ENCODE data around the gene TRMO.
"Not testable (repeated sequence)": the region's sequence is repeated elsewhere in the genome, so short reads cannot be mapped to it uniquely, and the experiment has no call there.

TRMO gene

GRCh38 chr9:97921959-97922724 is at the start of gene TRMO:
TSS of gene TRMO (minus strand) at chr9:97922500. CDS start at chr9:97922493, 7 bp downstream.
- peak; percentile 98 for DNase-seq

DNA sequence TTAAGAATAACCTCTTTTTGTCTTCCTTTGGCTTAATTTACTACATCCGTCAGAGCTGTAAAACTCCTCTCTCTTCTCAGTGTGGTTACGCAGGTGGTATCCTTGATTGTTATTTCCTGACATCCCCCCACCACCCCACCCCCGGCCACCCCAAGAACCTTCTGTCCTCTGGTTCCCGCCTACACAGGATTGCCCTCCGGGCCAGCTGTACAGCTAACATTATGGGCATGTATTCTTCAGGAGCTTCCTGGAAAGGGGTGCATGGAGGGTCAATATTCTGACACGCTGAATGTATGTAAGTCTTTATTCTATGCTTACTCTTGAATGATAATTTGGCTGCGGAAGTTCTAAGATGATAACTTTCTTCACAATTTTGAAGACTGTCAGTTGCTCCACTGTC is 47.9 kb upstream of the TRMO start:
- DNase-seq = no peak

DNA sequence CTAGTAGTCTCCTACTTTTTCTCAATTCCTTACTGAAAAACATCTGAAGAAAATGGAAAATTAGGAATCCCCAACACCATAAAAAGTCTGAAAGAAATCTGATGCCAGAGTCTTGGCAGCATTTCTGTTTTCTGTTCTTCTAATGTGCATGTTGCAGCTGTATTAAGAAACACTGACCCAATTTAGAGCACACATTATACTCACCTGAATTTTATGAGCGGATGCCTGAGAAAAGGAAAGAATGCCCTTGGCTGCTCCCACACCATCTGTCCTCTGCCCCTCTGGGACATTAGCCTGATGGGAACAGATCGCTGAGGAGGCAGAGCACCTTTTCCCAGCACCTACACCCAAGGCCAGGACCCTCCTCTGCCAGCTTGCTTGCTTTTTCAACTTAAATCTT is 46.7 kb upstream of the TRMO start:
- no peak for DNase-seq

GRCh38 chr9:97966493-97966892 is 44.2 kb upstream of the TRMO start:
- DNase-seq = no peak

DNA sequence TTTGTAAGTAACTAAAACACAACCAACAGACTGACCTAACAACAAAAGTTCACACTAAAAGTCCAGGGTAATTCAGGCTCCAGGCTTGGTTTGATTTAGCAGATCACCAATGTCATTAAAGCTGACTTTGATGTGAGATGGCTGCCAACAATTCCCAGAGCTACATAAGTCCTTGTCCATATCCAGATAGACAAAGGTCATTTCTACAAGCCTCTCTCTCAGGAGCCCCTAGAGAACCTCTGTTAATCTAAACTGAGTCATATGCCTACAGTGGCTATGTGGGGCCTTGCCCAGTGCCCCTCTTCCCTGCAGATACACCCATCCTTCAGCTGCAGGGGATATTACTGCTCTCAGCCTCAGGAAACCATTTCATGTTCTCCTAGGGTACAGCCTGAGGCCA is 42.6 kb upstream of the TRMO start:
- no peak for DNase-seq

- no peak for DNase-seq
These were observed 40.9 kb upstream of the TRMO start for GRCh38 chr9:97963232-97963631.

- no peak for DNase-seq
These were observed 40.3 kb upstream of the TRMO start for GRCh38 chr9:97962575-97962974.

- no peak for DNase-seq
These were observed 39.8 kb upstream of the TRMO start for GRCh38 chr9:97962136-97962535.

DNA sequence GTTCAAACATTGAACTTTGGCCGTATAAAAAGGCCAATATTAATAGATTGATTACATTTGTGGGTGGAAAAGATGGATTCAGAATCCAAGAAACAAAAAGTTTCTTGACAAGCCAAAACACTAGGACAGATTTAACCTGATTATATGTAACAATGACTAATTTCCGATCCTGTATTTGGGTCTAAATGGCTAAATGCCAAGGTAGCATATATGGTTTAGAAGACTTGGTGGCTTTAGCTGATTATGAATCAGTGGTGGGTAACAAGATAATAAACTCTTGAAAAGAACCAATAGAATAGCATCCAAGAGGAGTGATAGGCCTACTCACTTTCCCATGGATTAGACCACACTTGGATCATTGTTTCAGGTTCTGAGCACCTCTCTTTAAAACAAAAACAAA is 39.1 kb upstream of the TRMO start:
- DNase-seq = no peak

DNA sequence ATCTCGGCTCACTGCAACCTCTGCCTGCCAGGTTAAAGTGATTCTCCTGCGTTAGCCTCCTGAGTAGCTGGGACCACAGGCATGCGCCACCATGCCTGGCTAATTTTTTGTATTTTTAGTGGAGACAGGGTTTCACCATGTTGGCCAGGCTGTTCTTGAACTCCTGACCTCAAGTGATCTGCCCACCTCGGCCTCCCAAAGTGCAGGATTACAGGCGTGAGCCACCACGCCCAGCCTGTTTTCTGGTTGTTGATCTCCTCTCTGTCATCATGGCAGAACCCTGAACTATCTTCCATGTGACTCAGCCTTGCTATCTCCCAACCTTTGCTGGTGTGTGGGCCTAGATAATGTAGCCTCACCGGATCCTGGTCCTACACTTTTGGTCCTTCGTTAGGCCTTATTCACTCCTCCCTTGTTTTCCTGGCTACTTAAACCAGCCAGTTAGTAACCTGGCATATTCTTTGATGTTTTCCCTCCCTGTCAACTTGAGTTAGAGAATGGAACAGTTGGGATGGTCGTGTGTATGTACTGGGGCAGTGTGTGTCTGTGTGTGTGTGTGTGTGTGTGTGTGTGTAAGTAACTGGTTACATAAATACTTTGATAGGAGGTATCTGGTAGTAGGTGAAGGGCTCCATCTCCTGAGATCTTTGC is 38.5 kb upstream of the TRMO start:
- not testable (repeated sequence) for DNase-seq

DNA sequence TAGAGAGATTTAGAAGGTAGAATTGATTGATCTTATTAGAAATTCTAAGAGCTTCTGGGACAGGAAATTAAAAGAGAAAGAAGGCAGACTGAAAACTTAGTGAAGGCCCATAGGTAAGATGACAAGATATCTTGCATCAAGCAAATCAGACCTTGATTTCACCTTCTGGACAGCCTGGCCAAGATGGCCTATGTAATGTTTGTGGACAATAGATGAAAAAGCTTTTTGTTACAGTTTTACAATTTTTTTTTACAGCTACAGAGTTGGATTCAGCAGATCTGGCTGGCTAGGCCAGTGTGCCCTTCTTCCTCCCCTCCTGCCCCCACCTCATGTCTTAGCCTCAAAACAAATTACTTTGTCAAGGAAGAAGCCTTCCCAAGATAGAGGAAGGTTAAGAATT is 37.3 kb upstream of the TRMO start:
- DNase-seq = no peak

- DNase-seq = no peak
These were observed 36.7 kb upstream of the TRMO start for GRCh38 chr9:97958812-97959511.

DNA sequence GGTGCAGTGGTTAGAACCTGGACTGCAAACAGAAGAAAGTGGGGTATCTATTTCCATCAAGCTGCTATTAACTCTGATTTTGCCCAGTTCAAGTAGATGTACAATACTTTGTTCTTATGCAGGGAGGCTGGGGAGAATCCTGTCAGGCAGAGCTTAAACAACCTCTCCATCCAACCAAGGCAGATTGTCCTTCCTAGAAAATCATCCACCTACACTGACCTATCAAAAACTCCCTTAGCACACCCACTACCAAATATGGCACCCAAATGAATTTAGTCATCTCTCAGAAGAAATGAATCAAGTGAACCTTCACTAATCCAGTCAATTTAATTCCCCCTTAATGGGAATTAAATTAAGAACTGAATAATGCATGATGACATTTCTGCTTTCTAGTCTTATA is 34.0 kb upstream of the TRMO start:
- DNase-seq = no peak

DNA sequence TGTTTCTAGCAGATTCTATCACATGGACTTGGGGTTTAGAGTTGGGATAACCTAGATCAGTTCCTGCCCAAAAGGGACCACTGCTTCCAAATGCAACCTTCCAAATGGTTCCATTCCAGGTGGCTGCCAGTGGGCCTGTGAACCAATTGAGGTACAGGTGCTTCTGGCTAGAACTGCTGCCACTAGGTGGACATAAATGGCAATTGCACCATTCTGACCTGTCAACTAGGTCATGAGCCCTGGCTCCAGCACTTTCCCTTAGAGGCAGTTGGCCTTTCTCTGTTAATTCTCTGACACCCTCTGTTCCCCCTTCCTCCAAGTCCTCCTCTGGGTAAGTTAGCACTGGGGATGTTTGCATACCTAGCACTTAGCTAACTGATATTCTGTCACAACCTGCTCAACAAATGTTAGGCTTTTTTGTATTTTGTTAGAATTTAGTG is 32.3 kb upstream of the TRMO start:
- peak; percentile 45 for DNase-seq

DNA sequence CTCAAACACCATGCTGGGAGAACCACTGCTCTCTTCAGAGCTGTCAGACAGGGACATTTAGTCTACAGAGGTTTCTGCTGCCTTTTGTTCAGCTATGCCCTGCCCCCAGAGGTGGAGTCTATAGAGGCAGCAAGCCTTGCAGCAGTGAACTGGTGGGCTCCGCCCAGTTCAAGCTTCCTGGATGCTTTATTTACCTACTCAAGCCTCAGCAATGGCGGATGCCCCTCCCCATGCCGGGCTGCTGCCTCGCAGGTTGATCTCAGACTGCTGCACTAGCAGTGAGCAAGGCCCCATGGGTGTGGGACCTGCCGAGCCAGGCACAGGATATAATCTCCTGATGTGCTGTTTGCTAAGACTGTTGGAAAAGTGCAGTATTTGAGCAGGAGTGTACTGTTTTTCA is 28.6 kb upstream of the TRMO start:
- peak; percentile 2 for DNase-seq

- DNase-seq = not testable (repeated sequence)
These were observed 24.8 kb upstream of the TRMO start for GRCh38 chr9:97947094-97947493.

GRCh38 chr9:97945470-97945869 is 23.2 kb upstream of the TRMO start:
- not testable (repeated sequence) for DNase-seq

- DNase-seq = no peak
These were observed 22.3 kb upstream of the TRMO start for GRCh38 chr9:97944612-97945011.

DNA sequence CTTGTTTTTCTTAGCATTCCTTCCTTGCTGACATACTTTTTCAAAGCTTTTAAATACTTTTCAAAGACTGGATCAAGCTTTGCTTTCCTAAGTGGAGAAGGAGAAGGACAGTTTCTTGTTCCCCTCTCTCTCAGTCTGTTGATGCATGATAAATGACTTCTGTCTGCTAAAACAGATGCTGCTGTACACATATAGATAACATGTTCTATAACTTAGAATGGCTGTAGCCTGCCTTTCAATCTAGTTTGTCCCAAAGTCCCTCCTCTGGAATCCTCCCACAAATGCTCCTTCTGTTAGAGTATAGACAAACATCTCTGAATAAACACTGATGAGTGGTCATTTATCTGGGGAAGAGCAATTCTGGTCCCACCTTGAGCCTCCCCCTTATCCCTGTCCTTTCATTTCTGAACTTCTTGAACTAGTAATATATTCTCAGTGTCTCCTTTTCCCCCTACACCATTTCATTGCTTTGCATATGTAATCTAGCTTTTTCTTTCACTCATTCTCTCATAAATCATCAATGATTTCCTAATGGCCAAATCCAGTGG is 21.1 kb upstream of the TRMO start:
- no peak for DNase-seq

GRCh38 chr9:97941323-97941722 is 19.0 kb upstream of the TRMO start:
- no peak for DNase-seq

GRCh38 chr9:97940741-97941140 is 18.4 kb upstream of the TRMO start:
- DNase-seq = no peak

DNA sequence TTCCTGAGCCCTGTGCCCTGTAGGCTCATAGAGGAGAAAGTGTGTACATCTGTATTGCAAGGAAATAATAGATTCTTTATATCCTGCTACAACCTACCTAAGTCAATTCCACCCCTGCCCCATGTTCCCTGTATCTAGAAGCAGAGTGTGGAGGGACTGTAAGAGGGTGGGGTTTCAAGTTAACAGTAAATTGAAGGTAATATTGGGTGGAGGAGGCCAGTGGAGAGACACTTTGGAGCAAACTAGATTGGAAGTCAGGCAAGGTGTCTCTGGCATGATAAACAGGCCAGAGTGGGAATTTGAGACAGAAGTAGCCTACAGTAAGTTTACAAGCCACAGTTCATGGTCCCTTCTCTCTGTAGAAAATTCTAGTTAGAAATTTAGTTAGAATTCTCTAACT is 17.9 kb upstream of the TRMO start:
- DNase-seq = no peak

GRCh38 chr9:97938081-97938644 is 15.9 kb upstream of the TRMO start, which contains the start of gene HEMGN:
TSS of gene HEMGN (minus strand) at chr9:97938172. CDS start at chr9:97938136, 36 bp downstream.
- peak; percentile 23 for DNase-seq
